HG02763 (cell line): ENCODE data around the gene SPATC1L.

ENCODE experiments used
- ATAC-seq: cut with Tn5 transposase; IDR thresholded peaks from one replicate; pipeline ENCODE4 v1.9.1; 2021; ENCODE audit warnings: mild to moderate bottlenecking, moderate library complexity; ENCODE audit not compliant: unreplicated experiment

The SPATC1L gene

DNA sequence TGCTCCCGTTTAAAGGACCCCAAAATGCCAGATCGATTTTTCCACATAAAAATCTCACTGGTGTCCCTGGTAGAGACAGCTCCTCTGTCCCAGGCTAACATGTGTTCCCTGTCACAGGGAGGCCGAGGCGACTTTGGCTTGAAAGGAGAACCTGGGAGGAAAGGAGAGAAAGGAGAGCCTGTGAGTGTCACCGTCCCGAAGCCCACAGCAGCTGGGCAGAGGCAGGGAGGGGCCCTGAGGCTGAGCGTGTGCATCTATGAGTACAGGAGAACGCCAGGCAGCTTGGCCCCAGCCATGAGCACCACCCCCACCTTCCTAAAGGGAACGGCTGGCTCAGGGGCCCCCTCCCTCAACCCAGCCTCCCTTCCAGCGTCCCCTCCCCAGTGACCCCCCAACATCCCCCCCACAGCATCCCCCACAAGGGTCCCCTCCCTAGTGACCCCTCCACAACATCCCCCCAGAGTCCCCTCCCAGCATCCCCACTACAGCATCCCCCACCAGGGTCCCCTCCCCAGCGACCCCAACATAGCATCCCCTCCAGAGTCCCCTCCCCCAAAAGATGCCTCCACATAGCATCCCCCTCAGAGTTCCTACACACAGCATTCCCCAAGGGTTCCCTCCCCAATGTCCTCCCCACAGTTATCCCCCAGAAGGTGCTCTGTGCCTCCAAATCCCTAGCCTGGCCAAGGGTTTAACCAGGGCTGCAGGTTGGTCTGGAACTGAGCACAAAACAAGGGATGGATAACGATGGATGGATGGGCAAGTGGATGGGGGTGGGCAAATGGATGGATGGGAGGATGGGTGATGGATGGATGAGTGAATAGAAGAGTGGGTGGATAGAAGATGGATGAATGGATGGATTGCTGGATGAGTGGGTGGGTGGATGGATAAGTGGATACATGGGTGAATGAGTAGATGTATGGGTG is 61.2 kb downstream of the SPATC1L start:
- ATAC-seq, result no peak

DNA sequence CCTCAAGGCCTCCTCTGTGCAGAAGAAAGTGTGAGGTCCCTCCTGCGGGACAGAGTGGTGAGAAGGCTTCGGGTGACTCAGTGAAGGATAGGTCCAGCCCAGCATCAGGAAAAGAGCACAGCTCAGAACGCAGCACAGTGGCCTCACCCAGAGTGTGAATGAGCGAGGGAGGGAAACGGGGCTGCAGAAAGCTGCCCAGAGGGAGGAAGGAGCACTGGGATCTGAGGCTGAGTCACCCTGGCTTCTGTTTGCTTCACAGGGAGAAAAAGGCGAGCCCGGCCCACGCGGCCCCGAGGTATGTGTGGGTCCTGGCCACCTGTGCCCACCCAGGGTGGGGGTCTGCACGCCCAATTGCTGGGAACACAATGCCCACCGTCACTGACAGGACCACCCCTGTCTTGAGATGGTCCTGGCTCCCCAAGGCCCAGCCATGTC is 62.0 kb downstream of the SPATC1L start:
- no peak for ATAC-seq

- ATAC-seq, result no peak
Observed at GRCh38 chr21:46121286-46122221, 62.7 kb downstream of the SPATC1L start.

DNA sequence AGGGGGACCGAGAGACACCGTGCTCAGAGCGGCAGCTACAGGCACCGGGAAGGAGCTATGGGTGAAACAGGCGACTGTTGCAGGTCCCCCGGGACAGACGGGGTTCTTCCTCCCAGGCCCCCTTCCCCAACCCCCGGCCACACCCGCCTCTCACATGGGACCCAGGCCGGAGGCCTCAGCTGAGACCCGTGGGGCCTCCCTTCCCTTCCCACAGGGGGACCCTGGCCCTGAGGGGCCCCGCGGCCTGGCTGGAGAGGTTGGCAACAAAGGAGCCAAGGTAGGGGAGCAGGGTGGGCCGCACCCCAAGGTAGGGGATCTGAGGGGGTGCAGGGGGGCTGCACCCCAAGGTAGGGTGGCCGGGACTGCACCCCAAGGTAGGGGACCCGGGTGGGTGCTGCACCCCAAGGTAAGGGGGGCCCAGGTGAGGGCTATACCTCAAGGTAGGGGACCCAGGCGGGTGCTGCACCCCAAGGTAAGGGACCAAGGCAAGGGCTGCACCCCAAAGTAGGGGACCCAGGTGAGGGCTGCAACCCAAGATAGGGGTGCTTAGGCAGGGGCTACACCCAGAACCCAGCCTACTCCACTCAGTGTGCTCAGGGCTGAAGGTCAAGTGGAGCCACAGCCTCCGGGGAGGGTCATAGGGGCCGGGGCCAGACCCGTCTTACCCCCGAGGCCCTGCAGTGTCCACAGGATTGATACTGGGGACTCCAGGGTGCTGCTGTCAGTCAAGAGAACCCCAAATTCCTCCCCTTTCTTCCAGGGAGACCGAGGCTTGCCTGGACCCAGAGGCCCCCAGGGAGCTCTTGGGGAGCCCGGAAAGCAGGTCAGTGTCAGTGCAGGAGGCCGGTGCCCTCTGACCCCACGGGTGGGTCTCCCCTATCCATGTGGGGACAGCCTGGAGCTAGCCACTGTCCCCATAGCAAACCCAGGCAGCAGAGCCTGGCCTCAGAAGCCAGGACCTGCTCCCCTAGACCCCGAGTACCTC is 63.7 kb downstream of the SPATC1L start:
- no peak for ATAC-seq

GRCh38 chr21:46119637-46120271 is 64.5 kb downstream of the SPATC1L start:
- ATAC-seq, result no peak

DNA sequence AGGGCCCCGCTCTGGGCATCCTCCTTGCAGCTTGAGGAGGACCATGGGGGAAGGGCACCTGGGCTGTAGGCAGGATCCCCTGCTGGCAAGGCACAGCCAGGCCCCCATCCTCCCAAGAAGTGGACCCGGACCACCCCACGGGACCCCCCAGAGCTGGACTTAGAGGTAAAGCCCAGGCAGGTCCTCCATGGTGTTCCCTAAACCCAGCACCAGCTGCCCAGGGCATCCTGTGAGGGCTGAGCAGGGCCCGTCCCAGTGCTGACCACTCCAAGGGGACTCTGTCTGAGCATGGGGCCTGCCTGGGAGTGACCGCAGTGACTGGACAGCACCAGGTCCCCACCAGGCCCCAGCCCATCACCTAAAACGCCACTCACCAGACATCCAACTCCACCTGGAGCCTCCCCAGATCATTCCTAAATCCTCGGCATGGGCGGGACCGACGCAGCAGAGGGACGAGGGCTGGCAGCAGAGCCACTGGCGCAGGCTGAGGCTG is 65.1 kb downstream of the SPATC1L start:
- ATAC-seq, result no peak

GRCh38 chr21:46118316-46119143 is 65.7 kb downstream of the SPATC1L start:
- no peak for ATAC-seq

- ATAC-seq, result no peak
Observed at GRCh38 chr21:46117586-46118315, 66.5 kb downstream of the SPATC1L start.

DNA sequence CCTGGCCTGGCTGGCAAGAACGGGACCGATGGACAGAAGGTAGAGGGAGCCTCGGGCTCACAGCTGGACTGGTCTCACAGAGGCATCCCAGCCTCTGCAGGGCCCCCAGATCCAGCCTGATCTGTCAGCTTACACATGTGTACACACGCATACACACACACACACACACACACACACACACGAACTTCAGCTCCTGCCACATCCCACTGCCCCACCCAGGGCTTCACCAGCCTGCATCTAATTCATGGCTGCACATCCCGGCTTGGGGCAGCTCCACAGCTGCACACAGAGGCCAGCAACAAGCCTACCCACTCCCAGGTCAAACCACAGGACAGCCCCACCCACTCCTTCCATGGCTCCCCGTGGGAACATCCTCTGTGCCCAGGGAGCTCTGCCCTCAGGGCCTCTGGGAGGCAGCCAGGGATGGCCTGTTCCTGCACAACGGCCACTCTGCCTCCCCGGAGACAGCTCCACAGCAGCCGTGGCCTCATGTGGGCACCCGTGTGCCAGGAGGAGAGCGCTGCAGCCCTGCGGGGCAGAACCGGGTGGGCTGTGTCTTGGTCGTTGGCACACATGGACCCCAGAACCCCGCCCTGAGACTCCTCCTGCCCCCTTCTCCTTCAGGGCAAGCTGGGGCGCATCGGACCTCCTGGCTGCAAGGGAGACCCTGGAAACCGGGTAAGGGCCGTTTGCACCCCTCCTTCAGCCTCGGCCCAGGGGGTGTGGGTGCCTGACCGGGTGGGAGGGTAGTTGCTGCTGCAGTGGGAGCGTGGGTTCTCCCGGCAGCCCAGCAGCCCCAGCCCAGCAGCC is 67.3 kb downstream of the SPATC1L start:
- ATAC-seq, result no peak

DNA sequence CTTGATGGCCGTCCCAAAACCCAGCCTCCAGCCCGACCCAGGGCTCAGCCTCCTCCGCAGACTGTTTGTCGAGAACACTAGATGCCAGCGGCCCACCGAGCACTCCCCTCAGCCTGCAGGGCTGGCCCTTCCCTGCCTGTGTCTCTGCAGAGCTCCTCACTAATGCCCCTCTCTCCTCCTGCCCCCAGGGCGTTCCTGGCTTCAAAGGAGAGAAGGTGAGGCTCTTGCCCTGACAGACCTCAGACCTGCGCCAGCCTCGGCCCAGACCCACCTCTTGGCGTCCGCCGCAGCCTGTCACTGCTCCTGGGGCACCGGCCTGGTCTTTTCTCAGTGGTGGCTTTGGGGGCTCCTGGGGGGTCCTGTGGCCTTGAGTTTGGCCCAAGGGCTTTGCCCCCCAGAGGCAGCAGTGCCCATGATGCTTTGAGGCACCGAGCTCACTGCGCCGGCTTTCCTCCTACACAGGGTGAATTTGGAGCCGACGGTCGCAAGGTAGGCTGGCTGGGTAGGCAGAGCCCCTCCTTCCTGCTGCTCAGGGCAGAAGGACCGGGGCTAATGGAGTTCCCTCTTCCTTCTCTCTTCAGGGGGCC is 68.0 kb downstream of the SPATC1L start:
- no peak for ATAC-seq

DNA sequence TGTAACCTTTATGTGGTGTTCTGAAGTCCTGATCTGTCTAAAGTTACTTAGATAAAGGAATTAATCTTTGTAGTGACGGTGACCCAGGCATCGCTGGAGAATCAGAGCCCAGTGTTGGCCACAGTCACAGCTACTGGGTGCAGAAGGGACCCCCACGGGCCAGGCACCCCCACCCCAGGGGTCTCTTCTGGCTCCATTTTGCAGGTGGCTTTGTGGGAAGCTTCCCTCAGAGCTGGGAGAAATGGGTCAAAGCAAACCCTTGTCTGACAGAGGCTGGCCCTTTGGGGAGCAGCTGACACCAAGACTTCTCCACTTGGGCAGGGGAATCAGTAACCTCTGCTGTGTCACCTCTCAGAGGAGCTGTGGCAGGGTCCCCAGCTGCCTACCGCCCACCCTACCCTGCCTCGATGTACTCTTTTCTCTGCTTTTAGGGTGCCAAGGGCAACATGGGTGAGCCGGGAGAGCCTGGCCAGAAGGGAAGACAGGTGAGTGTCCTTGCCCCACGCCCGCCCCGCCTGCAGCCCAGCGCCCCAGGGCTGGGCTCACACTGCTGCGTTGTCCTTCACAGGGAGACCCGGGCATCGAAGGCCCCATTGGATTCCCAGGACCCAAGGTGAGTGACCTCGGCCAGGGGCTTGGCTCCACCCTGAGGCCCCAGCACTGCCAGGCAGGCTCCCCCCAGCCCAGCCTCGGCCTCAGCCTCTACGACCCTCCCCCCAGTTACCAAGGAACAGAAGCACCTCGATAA is 68.6 kb downstream of the SPATC1L start:
- no peak for ATAC-seq

- no peak for ATAC-seq
Observed at GRCh38 chr21:46114963-46115362, 69.3 kb downstream of the SPATC1L start.

DNA sequence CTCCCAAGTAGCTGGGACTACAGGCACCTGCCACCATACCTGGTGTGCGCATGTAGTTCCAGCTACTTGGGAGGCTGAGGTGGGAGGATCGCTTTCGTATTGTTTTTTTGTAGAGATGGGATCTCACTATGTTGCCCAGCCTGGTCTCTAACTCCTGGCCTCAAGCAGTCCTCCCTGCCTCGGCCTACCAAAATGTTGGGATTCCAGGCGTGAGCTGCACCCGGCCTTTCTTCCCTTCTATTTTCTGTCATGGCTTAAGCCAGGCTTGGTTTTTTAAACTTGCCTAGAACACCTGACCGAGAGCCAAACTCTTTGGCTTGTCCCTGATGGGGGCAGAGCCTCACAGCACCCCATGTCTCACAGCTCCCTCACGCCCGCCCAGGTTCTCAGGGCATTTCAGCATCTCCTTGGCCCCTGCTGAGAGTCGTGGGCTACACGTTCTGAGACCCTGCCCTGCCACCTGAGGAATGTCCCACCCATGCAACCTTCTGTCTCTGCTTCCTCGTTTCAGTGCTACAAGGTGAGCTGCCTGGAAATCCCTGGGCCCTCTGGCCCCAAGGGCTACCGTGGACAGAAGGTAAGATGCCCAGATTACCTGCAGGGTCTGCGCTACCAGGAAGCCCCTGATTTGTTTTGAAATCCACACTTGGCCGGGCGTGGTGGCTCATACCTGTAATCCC is 70.6 kb downstream of the SPATC1L start:
- ATAC-seq, result no peak

DNA sequence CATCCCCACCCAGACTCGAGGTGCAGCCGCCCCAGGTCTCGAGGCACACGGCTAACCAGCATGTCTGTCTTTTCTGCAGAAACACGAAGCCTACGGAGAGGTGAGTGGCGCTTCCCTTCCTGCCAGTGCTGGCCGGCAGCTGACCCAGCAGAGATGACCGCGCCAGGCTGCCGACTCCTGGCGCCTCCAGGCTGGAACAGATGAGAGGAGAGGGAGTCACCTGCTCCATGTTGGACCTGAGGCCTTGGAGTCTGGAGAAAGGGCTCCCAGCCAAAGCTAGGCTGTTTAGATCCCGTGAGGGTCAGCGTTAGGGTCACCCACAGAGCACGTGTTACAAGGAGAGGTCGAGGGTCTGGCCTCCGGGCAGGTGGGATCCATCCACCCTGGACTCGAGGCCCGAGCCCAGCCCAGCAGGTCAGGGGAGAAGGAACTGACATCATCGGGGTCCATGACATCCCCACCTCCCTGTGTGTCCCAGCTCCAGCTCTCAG is 71.5 kb downstream of the SPATC1L start:
- ATAC-seq, result no peak

- no peak for ATAC-seq
Observed at GRCh38 chr21:46111857-46112724, 72.2 kb downstream of the SPATC1L start.
